GM21717 (cell line): ENCODE data around the gene FCN3.
A peak's percentile ranks its signal among the peaks of the same experiment; 100 is the strongest.

Experiments used
- ATAC-seq: cut with Tn5 transposase; IDR thresholded peaks from one replicate; pipeline ENCODE4 v1.9.1; 2021; ENCODE audit warnings: mild to moderate bottlenecking, moderate library complexity; ENCODE audit not compliant: unreplicated experiment

FCN3 gene

GRCh38 chr1:27381969-27382762 lies 7.5 kb upstream of the FCN3 start:
- ATAC-seq, result no peak

GRCh38 chr1:27380766-27381733 lies 6.4 kb upstream of the FCN3 start:
- ATAC-seq, result no peak

GRCh38 chr1:27380224-27380623 lies 5.6 kb upstream of the FCN3 start:
- ATAC-seq, result no peak

GRCh38 chr1:27379564-27380122 lies 5.0 kb upstream of the FCN3 start:
- no peak for ATAC-seq

- ATAC-seq, result no peak
These were observed 3.3 kb upstream of the FCN3 start for GRCh38 chr1:27377760-27378495.

GRCh38 chr1:27372808-27373690 lies 1.6 kb downstream of the FCN3 start:
- ATAC-seq, result no peak

- ATAC-seq, result no peak
These were observed 2.4 kb downstream of the FCN3 start for GRCh38 chr1:27372022-27372807.

GRCh38 chr1:27368869-27369582 lies 5.6 kb downstream of the FCN3 start:
- ATAC-seq, result no peak

GRCh38 chr1:27367160-27367650 lies 7.4 kb downstream of the FCN3 start:
- ATAC-seq, result no peak

GRCh38 chr1:27366411-27367159 lies 8.0 kb downstream of the FCN3 start, which contains the start of gene MAP3K6:
MAP3K6 (minus strand) TSS chr1:27366961; CDS start chr1:27366597, 364 bp downstream.
- ATAC-seq, result peak; percentile 35

- peak; percentile 40 for ATAC-seq
These were observed 8.6 kb downstream of the FCN3 start for GRCh38 chr1:27366113-27366410.

GRCh38 chr1:27365372-27366112 lies 9.1 kb downstream of the FCN3 start:
- ATAC-seq, result peak; percentile 28

GRCh38 chr1:27364696-27365371 lies 9.8 kb downstream of the FCN3 start:
- no peak for ATAC-seq

- no peak for ATAC-seq
These were observed 10.6 kb downstream of the FCN3 start for GRCh38 chr1:27363766-27364695.

GRCh38 chr1:27361553-27361952 lies 13.1 kb downstream of the FCN3 start:
- ATAC-seq, result no peak
